Natural killer cell treated with Interleukin-12 subunit alpha and Interleukin-12 subunit beta and Interleukin-15 and Interleukin-18, amount 100 ng/mL, for 72 hours (primary cell): Measurements from ENCODE around the gene VEGFB. TPM values are rescaled to one million over a fixed set of nuclear protein-coding genes. Genes with fewer than 3 reads are reported as not detected.
A peak's percentile ranks its signal among the peaks of the same experiment; 100 is the strongest.

Experiments used
- ATAC-seq, 2 donors: fragments of 150-1000 bp; cut with Tn5 transposase in 1 of 2; sonication (Bioruptor Pico), chemical (Tn5 transposase) in 1 of 2; 2 replicates each; pipeline ENCODE4 v1.10.0; 2021
- DNase-seq: peaks from one replicate; pipeline ENCODE4 v3.0.0; 2022; ENCODE audit warnings: low spot score
- H3K27ac Mint-ChIP-seq, 2 donors: 1 replicate in 1 of 2; 2 replicates in 1 of 2; pipeline ENCODE4 v1.8.0; 2022; ENCODE audit warnings: mixed read lengths in 2 of 2, mild to moderate bottlenecking in 1 of 2, moderate library complexity in 1 of 2
- H3K27me3 Mint-ChIP-seq, 2 donors: 1 replicate in 1 of 2; 2 replicates in 1 of 2; pipeline ENCODE4 v1.8.0; 2022; ENCODE audit warnings: mixed read lengths in 2 of 2
- H3K36me3 Mint-ChIP-seq: one replicate; pipeline ENCODE4 v1.8.0; 2022; ENCODE audit warnings: mixed read lengths
- H3K4me1 Mint-ChIP-seq, 2 donors: 1 replicate in 1 of 2; 2 replicates in 1 of 2; pipeline ENCODE4 v1.8.0; 2022; ENCODE audit warnings: low read depth in 2 of 2, mixed read lengths in 2 of 2, mild to moderate bottlenecking in 1 of 2
- H3K4me3 Mint-ChIP-seq: one replicate; pipeline ENCODE4 v1.8.0; 2022; ENCODE audit warnings: mixed read lengths
- H3K9me3 Mint-ChIP-seq: 2 replicates; pipeline ENCODE4 v1.8.0; 2022; ENCODE audit warnings: mixed read lengths
- total RNA-seq, 2 donors: library from RNA; stranded (reverse); gene quantifications; one replicate each; pipeline ENCODE4 v1.2.3, GENCODE V29; 2022

VEGFB gene
- total RNA-seq, 2 donors from 2014 or later, result 38.7 to 42.3 TPM

GRCh38 chr11:64230985-64231365 is 3.4 kb upstream of the VEGFB start:
- DNase-seq (no peak), ATAC-seq (no peak)
- peak overlapping the region; percentile 90 for H3K4me3 Mint-ChIP-seq
- H3K9me3 Mint-ChIP-seq, result no peaks in the 10 kb centered on the region
- peak overlapping the region; percentile 84 to 89 for H3K27ac Mint-ChIP-seq
- H3K36me3 Mint-ChIP-seq, result no peaks in the 10 kb centered on the region
- no peaks in the 10 kb centered on the region for H3K27me3 Mint-ChIP-seq
- peaks cover 29 to 33% of the 10 kb centered on the region in 2 donors for H3K4me1 Mint-ChIP-seq

GRCh38 chr11:64231546-64231945 is 2.8 kb upstream of the VEGFB start:
- peak overlapping the region in 1 of 2 donors; percentile 89 for H3K27ac Mint-ChIP-seq
- ATAC-seq (no peak), DNase-seq (no peak)
- peaks cover 29 to 33% of the 10 kb centered on the region in 2 donors for H3K4me1 Mint-ChIP-seq
- H3K27me3 Mint-ChIP-seq, result no peaks in the 10 kb centered on the region
- peak overlapping the region; percentile 90 for H3K4me3 Mint-ChIP-seq
- H3K9me3 Mint-ChIP-seq, result no peaks in the 10 kb centered on the region
- no peaks in the 10 kb centered on the region for H3K36me3 Mint-ChIP-seq

DNA sequence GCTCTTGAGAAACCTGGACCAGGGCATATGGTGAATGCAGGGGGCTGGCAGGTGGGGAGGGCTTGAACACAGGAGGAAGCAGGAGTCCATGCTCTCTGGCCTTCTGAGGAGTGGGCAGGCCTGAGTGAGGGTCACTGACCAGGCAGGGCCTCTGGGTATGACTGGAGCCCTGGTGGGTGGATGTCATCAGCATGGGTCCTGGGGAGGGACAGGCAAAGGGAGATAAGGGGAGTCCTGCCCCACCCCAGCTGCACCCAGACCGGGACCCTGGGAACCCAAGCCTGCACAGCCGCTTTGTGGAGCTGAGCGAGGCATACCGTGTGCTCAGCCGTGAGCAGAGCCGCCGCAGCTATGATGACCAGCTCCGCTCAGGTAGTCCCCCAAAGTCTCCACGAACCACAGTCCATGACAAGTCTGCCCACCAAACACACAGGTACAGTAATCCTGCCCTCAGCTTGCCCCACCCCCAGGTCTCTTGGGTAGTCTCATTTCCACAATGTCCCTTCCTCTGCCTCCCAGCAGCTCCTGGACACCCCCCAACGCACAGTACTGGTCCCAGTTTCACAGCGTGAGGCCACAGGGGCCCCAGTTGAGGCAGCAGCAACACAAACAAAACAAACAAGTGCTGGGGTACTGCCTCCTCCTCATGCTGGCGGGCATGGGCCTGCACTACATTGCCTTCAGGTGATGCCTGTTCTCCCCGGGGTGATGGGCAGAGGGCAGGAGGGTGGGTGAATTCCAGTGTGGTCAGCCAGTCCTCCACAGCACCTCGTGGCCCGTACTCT is 2.0 kb upstream of the VEGFB start:
- H3K27ac Mint-ChIP-seq, result peak overlapping the region in 1 of 2 donors; percentile 89
- ATAC-seq (no peak), DNase-seq (no peak)
- H3K36me3 Mint-ChIP-seq, result no peaks in the 10 kb centered on the region
- no peaks in the 10 kb centered on the region for H3K27me3 Mint-ChIP-seq
- H3K4me1 Mint-ChIP-seq, result peaks cover 26 to 27% of the 10 kb centered on the region in 2 donors
- no peaks in the 10 kb centered on the region for H3K9me3 Mint-ChIP-seq
- H3K4me3 Mint-ChIP-seq, result peak overlapping the region; percentile 56

- Mint-ChIP-seq H3K9me3 (no peaks in the 10 kb centered on the region), H3K36me3 (no peaks in the 10 kb centered on the region), H3K27me3 (no peaks in the 10 kb centered on the region), H3K4me3 (peak overlapping the region; percentile 71), H3K27ac (no peak overlapping the region), H3K4me1 (peaks cover 20 to 23% of the 10 kb centered on the region in 2 donors)
- ATAC-seq (no peak), DNase-seq (no peak)
Observed at GRCh38 chr11:64232967-64233315, 1.4 kb upstream of the VEGFB start.

DNA sequence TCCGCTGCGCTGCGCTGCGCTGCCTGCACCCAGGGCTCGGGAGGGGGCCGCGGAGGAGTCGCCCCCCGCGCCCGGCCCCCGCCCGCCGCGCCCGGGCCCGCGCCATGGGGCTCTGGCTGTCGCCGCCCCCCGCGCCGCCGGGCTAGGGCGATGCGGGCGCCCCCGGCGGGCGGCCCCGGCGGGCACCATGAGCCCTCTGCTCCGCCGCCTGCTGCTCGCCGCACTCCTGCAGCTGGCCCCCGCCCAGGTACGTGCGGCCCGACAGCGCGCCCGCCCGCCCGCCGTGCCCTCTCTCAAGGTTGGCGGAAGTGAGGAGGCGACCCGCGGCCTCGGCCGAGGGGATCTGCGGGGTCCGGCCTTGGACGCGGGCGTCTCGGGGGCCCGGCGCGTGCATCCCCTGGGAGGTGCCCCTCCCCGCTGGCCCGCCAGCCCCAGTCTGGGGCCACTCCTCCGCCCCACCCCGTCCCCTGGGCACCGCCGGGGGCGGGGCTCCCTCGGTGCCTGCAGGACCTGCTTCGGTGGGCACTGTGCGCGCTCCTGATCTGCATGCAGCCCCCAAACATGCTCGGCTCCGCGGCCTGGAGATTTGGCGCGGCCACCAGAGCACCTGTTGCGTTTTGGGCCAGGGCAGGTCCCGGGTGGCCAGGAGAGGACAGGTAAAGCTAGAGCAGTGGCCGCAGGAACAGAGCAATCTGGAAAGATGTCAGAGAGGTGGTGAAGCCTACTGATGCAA is 429 bp downstream of the VEGFB start:
- no peaks in the 10 kb centered on the region for H3K9me3 Mint-ChIP-seq
- peaks cover 11 to 22% of the 10 kb centered on the region in 2 donors for H3K4me1 Mint-ChIP-seq
- peak overlapping the region; percentile 71 for H3K4me3 Mint-ChIP-seq
- no peaks in the 10 kb centered on the region for H3K27me3 Mint-ChIP-seq
- peak overlapping the region in 1 of 2 donors; percentile 63 for H3K27ac Mint-ChIP-seq
- no peaks in the 10 kb centered on the region for H3K36me3 Mint-ChIP-seq
- ATAC-seq (peak; percentile 61 to 68), DNase-seq (no peak)

DNA sequence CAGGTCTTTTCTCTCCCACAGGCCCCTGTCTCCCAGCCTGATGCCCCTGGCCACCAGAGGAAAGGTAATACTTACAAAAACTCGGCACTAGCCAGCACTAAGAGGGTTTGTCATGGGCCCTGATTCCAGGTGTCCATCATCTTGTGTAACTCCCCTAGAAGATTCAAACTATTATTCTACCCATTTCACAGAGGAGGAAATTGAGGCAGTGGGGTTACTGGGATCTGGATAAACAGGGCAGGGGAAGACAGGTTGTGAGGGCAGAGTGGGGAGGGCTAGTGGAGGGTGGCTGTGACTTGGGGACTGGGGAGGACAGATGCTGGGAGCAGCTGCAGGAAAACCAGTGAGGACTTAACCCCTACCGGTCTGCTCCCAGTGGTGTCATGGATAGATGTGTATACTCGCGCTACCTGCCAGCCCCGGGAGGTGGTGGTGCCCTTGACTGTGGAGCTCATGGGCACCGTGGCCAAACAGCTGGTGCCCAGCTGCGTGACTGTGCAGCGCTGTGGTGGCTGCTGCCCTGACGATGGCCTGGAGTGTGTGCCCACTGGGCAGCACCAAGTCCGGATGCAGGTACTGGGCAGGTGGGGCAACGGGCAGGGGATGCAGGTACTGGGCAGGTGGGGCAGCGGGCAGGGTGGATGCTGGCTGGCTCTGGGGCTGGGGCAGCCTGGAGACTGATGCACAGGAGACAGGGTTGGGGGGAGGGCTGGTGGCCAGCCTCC is 1.2 kb downstream of the VEGFB start:
- Mint-ChIP-seq H3K27me3 (no peaks in the 10 kb centered on the region), H3K4me1 (peaks cover 14 to 24% of the 10 kb centered on the region in 2 donors), H3K27ac (peak overlapping the region in 1 of 2 donors; percentile 63), H3K36me3 (no peaks in the 10 kb centered on the region), H3K9me3 (no peaks in the 10 kb centered on the region), H3K4me3 (peak overlapping the region; percentile 71)
- no peak for ATAC-seq
- DNase-seq, result no peak

GRCh38 chr11:64237484-64237951 is 3.1 kb downstream of the VEGFB start:
- DNase-seq (no peak), ATAC-seq (no peak)
- no peaks in the 10 kb centered on the region for H3K27me3 Mint-ChIP-seq
- H3K9me3 Mint-ChIP-seq, result no peaks in the 10 kb centered on the region
- no peak overlapping the region for H3K4me3 Mint-ChIP-seq
- no peak overlapping the region for H3K27ac Mint-ChIP-seq
- H3K36me3 Mint-ChIP-seq, result no peaks in the 10 kb centered on the region
- H3K4me1 Mint-ChIP-seq, result peaks cover 14 to 25% of the 10 kb centered on the region in 2 donors

GRCh38 chr11:64238076-64238475 is 3.7 kb downstream of the VEGFB start:
- no peak overlapping the region for H3K27ac Mint-ChIP-seq

GRCh38 chr11:64238999-64239398 is 4.6 kb downstream of the VEGFB start:
- no peaks in the 10 kb centered on the region for H3K27me3 Mint-ChIP-seq
- DNase-seq, result no peak
- H3K36me3 Mint-ChIP-seq, result no peaks in the 10 kb centered on the region
- no peak overlapping the region for H3K4me3 Mint-ChIP-seq
- H3K27ac Mint-ChIP-seq, result no peak overlapping the region
- no peaks in the 10 kb centered on the region for H3K9me3 Mint-ChIP-seq
- peaks cover 14 to 32% of the 10 kb centered on the region in 2 donors for H3K4me1 Mint-ChIP-seq
- no peak for ATAC-seq

More at GRCh38 chr11:64238076-64238475, 3.7 kb downstream of the VEGFB start:
- no peak for ATAC-seq
- Mint-ChIP-seq H3K27me3 (no peaks in the 10 kb centered on the region), H3K36me3 (no peaks in the 10 kb centered on the region), H3K4me3 (no peak overlapping the region), H3K9me3 (no peaks in the 10 kb centered on the region), H3K4me1 (peaks cover 14 to 25% of the 10 kb centered on the region in 2 donors)
- no peak for DNase-seq

GRCh38 chr11:64239662-64240434 is 5.5 kb downstream of the VEGFB start:
- Mint-ChIP-seq H3K27ac (peak overlapping the region; percentile 95 to 97), H3K4me1 (peaks cover 14 to 32% of the 10 kb centered on the region in 2 donors), H3K36me3 (no peaks in the 10 kb centered on the region), H3K4me3 (peak overlapping the region; percentile 92), H3K9me3 (no peaks in the 10 kb centered on the region), H3K27me3 (no peaks in the 10 kb centered on the region)
- no peak for ATAC-seq
- no peak for DNase-seq

DNA sequence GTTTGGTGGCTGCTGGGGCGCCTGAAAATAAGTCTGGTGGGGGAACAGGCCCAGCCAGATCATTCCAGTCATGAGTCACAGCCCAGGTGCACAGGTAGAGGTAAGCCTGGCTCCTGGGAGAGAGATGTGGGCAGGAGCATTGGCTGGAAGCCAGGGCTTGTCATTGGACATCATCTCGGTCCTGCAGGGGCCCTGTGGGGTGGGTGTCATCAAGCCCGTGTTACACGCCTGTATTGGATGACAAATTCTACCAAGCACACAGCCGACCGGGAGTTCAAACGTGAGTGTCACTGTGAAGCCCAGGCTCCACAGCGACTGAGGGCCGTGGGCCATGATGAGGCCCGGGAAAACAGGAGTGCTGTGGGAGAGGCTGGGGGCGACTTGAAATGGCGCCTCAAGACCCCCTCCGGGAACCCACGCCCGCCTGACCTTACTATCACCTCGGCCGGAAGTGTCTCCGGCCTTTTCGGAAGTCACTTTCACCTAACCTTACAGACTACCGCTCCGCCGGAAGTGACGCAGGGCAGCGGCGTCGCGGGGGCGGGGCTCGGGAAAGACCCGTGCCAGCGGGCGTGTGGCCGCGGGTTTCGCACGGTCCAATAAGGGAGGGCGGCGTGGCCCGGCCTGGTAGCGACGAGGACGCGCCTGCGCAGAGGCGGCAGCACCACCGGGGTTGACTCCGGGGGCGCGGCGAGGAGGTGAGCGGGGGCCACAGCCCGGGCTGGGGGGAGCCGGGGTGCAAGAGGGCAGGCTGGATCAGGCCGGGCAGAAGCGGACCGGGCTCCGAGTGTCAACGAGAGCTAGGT is 6.3 kb downstream of the VEGFB start, which contains the start of gene FKBP2:
FKBP2 (plus strand) TSS at position 661 of the 806 bp plus-strand sequence. CDS start 1,293 bp downstream, outside the sequence.
- no peaks in the 10 kb centered on the region for H3K9me3 Mint-ChIP-seq
- H3K4me1 Mint-ChIP-seq, result peaks cover 7 to 27% of the 10 kb centered on the region in 2 donors
- peak within 1 kb of the TSS; percentile 95 to 97 for H3K27ac Mint-ChIP-seq
- no peaks in the 10 kb centered on the region for H3K36me3 Mint-ChIP-seq
- H3K27me3 Mint-ChIP-seq, result no peaks in the 10 kb centered on the region
- ATAC-seq (peak; percentile 81 to 87), DNase-seq (peak; percentile 99)
- peak within 1 kb of the TSS; percentile 92 for H3K4me3 Mint-ChIP-seq

- peaks cover 6 to 30% of the 10 kb centered on the region in 2 donors for H3K4me1 Mint-ChIP-seq
- H3K27ac Mint-ChIP-seq, result peak overlapping the region; percentile 95 to 97
- peak overlapping the region; percentile 92 for H3K4me3 Mint-ChIP-seq
- H3K9me3 Mint-ChIP-seq, result no peaks in the 10 kb centered on the region
- DNase-seq (peak; percentile 100), ATAC-seq (peak; percentile 91 to 94)
- H3K27me3 Mint-ChIP-seq, result no peaks in the 10 kb centered on the region
- no peaks in the 10 kb centered on the region for H3K36me3 Mint-ChIP-seq
Observed at GRCh38 chr11:64241241-64241490, 6.8 kb downstream of the VEGFB start.
